Stomach (tissue), 9 donors: ENCODE results near the gene PTPRD. TPM values are rescaled to one million over a fixed set of nuclear protein-coding genes. Genes with fewer than 3 reads are reported as not detected.

Experiments used
- DNase-seq, 2 donors: peaks; one replicate each; pipeline versions ENCODE4 v3.0.0 to v3.0.0-alpha.2; 2013 to 2019
- H3K27ac ChIP-seq, 5 donors: fragments of 200-600 bp in 4 of 5; sonication (generic) in 4 of 5; one replicate each; pipeline ENCODE4 v1.5.1; 2013 to 2019; ENCODE audit warnings: mild to moderate bottlenecking in 1 of 5, moderate library complexity in 1 of 5
- H3K27me3 ChIP-seq, 3 donors: fragments of 200-600 bp; sonication (generic); one replicate each; pipeline ENCODE4 v1.5.1; 2017 to 2019; ENCODE audit warnings: mixed run types in 1 of 3
- H3K36me3 ChIP-seq, 4 donors: fragments of 200-600 bp; sonication (generic); 1 replicate in 3 of 4; 2 replicates in 1 of 4; pipeline ENCODE4 v1.5.1; 2016 to 2019
- H3K4me1 ChIP-seq, 4 donors: fragments of 200-600 bp; sonication (generic); one replicate each; pipeline ENCODE4 v1.5.1; 2016 to 2019
- H3K4me3 ChIP-seq, 4 donors: fragments of 200-600 bp; sonication (generic) in 3 of 4; one replicate each; pipeline ENCODE4 v1.5.1; 2016 to 2019; ENCODE audit warnings: mild to moderate bottlenecking in 1 of 4
- H3K9me3 ChIP-seq, 4 donors: fragments of 200-600 bp; sonication (generic); one replicate each; pipeline ENCODE4 v1.5.1; 2016 to 2019
- CTCF ChIP-seq, 7 experiments: fragments of 450-650 bp in 4 of 7; fragments of 200-600 bp in 3 of 7; sonication (generic) in 3 of 7; IDR thresholded peaks; one replicate each; pipeline ENCODE4 v1.5.1; 2016 to 2019; ENCODE audit warnings: antibody characterized with exemption in 7 of 7, control low read depth in 2 of 7, mild to moderate bottlenecking in 1 of 7
- EP300 ChIP-seq: sonication (generic); formaldehyde crosslinking; IDR thresholded peaks from one replicate; pipeline ENCODE4 v1.6.1; 2017; ENCODE audit warnings: antibody characterized with exemption
- POLR2A ChIP-seq, 4 donors: fragments of 450-650 bp; IDR thresholded peaks; one replicate each; pipeline ENCODE4 v1.6.1; 2016; ENCODE audit warnings: antibody characterized with exemption in 4 of 4, control low read depth in 2 of 4, mild to moderate bottlenecking in 1 of 4, moderate library complexity in 1 of 4
- POLR2AphosphoS5 ChIP-seq, 3 donors: sonication (generic); formaldehyde crosslinking; IDR thresholded peaks; one replicate each; pipeline ENCODE4 v1.6.1; 2016; ENCODE audit warnings: antibody characterized with exemption in 3 of 3
- WGBS, 5 donors: extraction: QIAGEN DNeasy Blood & Tissue Kit in 3 of 5; methylation state at CpG; one replicate each; pipeline versions ENCODE4 v1.1.5 to v1.1.7; 2013 to 2018; 5-methylcytosine and 5-hydroxymethylcytosine counted together
- intact Hi-C: fragments of 100-400 bp; cut with DNase I; formaldehyde crosslinking; loops from one replicate; pipeline ENCODE4 v1.15.1; 2023; ENCODE audit warnings: low total_unique reads
- polyA plus RNA-seq, 3 donors: library from polyadenylated mRNA; stranded (reverse); fragments of 200-250 nt; gene quantifications; one replicate each; pipeline ENCODE4 v1.2.3, GENCODE V29; 2013
- total RNA-seq, 5 donors: library from RNA; depleted of rRNA; stranded (reverse); fragments of >200 nt; gene quantifications; one replicate each; pipeline versions ENCODE4 v1.1.0 to v1.2.3, GENCODE V29; 2014 to 2016
- donor health status: healthy with polysubstance abuse.
- donor health status: Bipolar disorder and iron deficiency.
- donor health status: healthy.

Gene PTPRD
- total and polyA plus RNA-seq, 8 donors: 0.12 to 53.1 (median 1.2) TPM

- WGBS, 5 donors: 60 to 84% (median 73%) methylated on average over 6 of the region's 6 CpGs
- no peaks in the 10 kb centered on the region for H3K27me3 ChIP-seq
- no peak for TF ChIP-seq EP300
- no peak for TF ChIP-seq POLR2A (IDR thresholded peaks at IDR 0.05)
- TF ChIP-seq CTCF (IDR thresholded peaks at IDR 0.05): no peak
- TF ChIP-seq POLR2AphosphoS5 (IDR thresholded peaks at IDR 0.05): no peak
These were observed 2047.8 kb downstream of the PTPRD start for GRCh38 chr9:8564960-8565359.

GRCh38 chr9:8560560-8561525 is 2052.0 kb downstream of the PTPRD start:
- Histone ChIP-seq H3K27ac (no peak overlapping the region), H3K27me3 (no peaks in the 10 kb centered on the region), H3K4me3 (no peak overlapping the region), H3K4me1 (no peaks in the 10 kb centered on the region), H3K36me3 (no peaks in the 10 kb centered on the region), H3K9me3 (no peaks in the 10 kb centered on the region)
- WGBS, 5 donors: 68 to 72% (median 70%) methylated on average over 6 of the region's 6 CpGs
- intact Hi-C loops: no loop called here
- TF ChIP-seq POLR2AphosphoS5 (IDR thresholded peaks at IDR 0.05): no peak
- TF ChIP-seq POLR2A (IDR thresholded peaks at IDR 0.05): no peak
- no peak for TF ChIP-seq CTCF (IDR thresholded peaks at IDR 0.05)
- no peak for TF ChIP-seq EP300
- DNase-seq: no peak

More at GRCh38 chr9:8564960-8565359, 2047.8 kb downstream of the PTPRD start:
- intact Hi-C loops: no loop called here
- Histone ChIP-seq H3K9me3 (no peaks in the 10 kb centered on the region), H3K4me1 (no peaks in the 10 kb centered on the region), H3K36me3 (no peaks in the 10 kb centered on the region), H3K27ac (no peak overlapping the region), H3K4me3 (no peak overlapping the region)
- DNase-seq: no peak

GRCh38 chr9:8558176-8558575 is 2054.6 kb downstream of the PTPRD start:
- Histone ChIP-seq H3K27ac (no peak overlapping the region), H3K4me3 (no peak overlapping the region), H3K36me3 (no peaks in the 10 kb centered on the region), H3K9me3 (no peaks in the 10 kb centered on the region), H3K4me1 (no peaks in the 10 kb centered on the region), H3K27me3 (no peaks in the 10 kb centered on the region)
- no peak for DNase-seq
- TF ChIP-seq POLR2AphosphoS5 (IDR thresholded peaks at IDR 0.05) (no peak), CTCF (IDR thresholded peaks at IDR 0.05) (no peak), POLR2A (IDR thresholded peaks at IDR 0.05) (no peak), EP300 (no peak)
- WGBS, 5 donors: 51 to 64% (median 53%) methylated on average over 2 of the region's 2 CpGs
- intact Hi-C loops: no loop called here

GRCh38 chr9:8555762-8556500 is 2056.9 kb downstream of the PTPRD start:
- Histone ChIP-seq H3K4me3 (no peak overlapping the region), H3K27me3 (no peaks in the 10 kb centered on the region), H3K27ac (no peak overlapping the region), H3K9me3 (no peaks in the 10 kb centered on the region), H3K36me3 (no peaks in the 10 kb centered on the region), H3K4me1 (no peaks in the 10 kb centered on the region)
- peak in 1 of 2 donors; percentile 47 for DNase-seq
- TF ChIP-seq CTCF (IDR thresholded peaks at IDR 0.05): no peak
- no peak for TF ChIP-seq POLR2AphosphoS5 (IDR thresholded peaks at IDR 0.05)
- no peak for TF ChIP-seq POLR2A (IDR thresholded peaks at IDR 0.05)
- no peak for TF ChIP-seq EP300
- intact Hi-C loops: no loop called here
- 55 to 73% (median 59%) methylated on average over 4 of the region's 4 CpGs for WGBS, 5 donors
